Measurements from ENCODE around the gene CAP1. TPM values are rescaled to one million over a fixed set of nuclear protein-coding genes. Genes with fewer than 3 reads are reported as not detected.
"Not testable (repeated sequence)": the region's sequence is repeated elsewhere in the genome, so short reads cannot be mapped to it uniquely, and the experiment has no call there.

CAP1 gene
- total and polyA plus RNA-seq, 4 donors: 209 to 493 (median 321) TPM

- no peak for ATAC-seq (ENCODE audit: low FRiP score)
- Histone ChIP-seq H3K4me1 (ENCODE audit: control insufficient read depth in 1 of 2, insufficient read depth in 2 of 2, low read length in 2 of 2) (no peaks in the 10 kb centered on the region), H3K4me3 (ENCODE audit: low read length in 2 of 2) (no peak overlapping the region), H3K27ac (ENCODE audit: low read depth in 1 of 2, low read length in 2 of 2) (no peak overlapping the region), H3K36me3 (ENCODE audit: control insufficient read depth in 1 of 2, insufficient read depth in 2 of 2, low read length in 1 of 2) (no peaks in the 10 kb centered on the region), H3K27me3 (ENCODE audit: control insufficient read depth in 1 of 2, insufficient read depth in 2 of 2, low read length in 1 of 2) (no peaks in the 10 kb centered on the region), H3K9me3 (ENCODE audit: control insufficient read depth, low read length) (peaks cover 8% of the 10 kb centered on the region)
- no peak for DNase-seq
- intact Hi-C loops (cut with DNase I): no loop called here
- 58 to 65% methylated on average over 2 of the region's 2 CpGs for WGBS, 2 donors
These were observed 15.9 kb upstream of the CAP1 start for GRCh38 chr1:40024671-40025070.

- Histone ChIP-seq H3K27me3 (ENCODE audit: control insufficient read depth in 1 of 2, insufficient read depth in 2 of 2, low read length in 1 of 2) (no peaks in the 10 kb centered on the region), H3K4me1 (ENCODE audit: control insufficient read depth in 1 of 2, insufficient read depth in 2 of 2, low read length in 2 of 2) (no peaks in the 10 kb centered on the region), H3K4me3 (ENCODE audit: low read length in 2 of 2) (no peak overlapping the region), H3K36me3 (ENCODE audit: control insufficient read depth in 1 of 2, insufficient read depth in 2 of 2, low read length in 1 of 2) (no peaks in the 10 kb centered on the region), H3K27ac (ENCODE audit: low read depth in 1 of 2, low read length in 2 of 2) (no peak overlapping the region), H3K9me3 (ENCODE audit: control insufficient read depth, low read length) (peaks cover 8% of the 10 kb centered on the region)
- DNase-seq: no peak
- intact Hi-C loops (cut with DNase I): no loop called here
- no peak for ATAC-seq (ENCODE audit: low FRiP score)
These were observed 12.9 kb upstream of the CAP1 start for GRCh38 chr1:40027647-40028046.

GRCh38 chr1:40029608-40030007 is 10.9 kb upstream of the CAP1 start:
- H3K9me3 ChIP-seq (ENCODE audit: control insufficient read depth, low read length): peaks cover 4% of the 10 kb centered on the region
- H3K4me1 ChIP-seq (ENCODE audit: control insufficient read depth in 1 of 2, insufficient read depth in 2 of 2, low read length in 2 of 2): no peaks in the 10 kb centered on the region
- DNase-seq (no peak), ATAC-seq (ENCODE audit: low FRiP score) (no peak)
- H3K4me3 ChIP-seq (ENCODE audit: low read length in 2 of 2): no peak overlapping the region
- intact Hi-C loops (cut with DNase I): no loop called here
- H3K36me3 ChIP-seq (ENCODE audit: control insufficient read depth in 1 of 2, insufficient read depth in 2 of 2, low read length in 1 of 2): no peaks in the 10 kb centered on the region
- WGBS, 2 donors: 66 to 79% methylated on average over 3 of the region's 3 CpGs
- no peaks in the 10 kb centered on the region for H3K27me3 ChIP-seq (ENCODE audit: control insufficient read depth in 1 of 2, insufficient read depth in 2 of 2, low read length in 1 of 2)
- no peak overlapping the region for H3K27ac ChIP-seq (ENCODE audit: low read depth in 1 of 2, low read length in 2 of 2)

GRCh38 chr1:40030528-40031135 is 9.9 kb upstream of the CAP1 start:
- 54 to 66% methylated on average over 3 of the region's 3 CpGs for WGBS, 2 donors
- intact Hi-C loops (cut with DNase I): no loop called here

GRCh38 chr1:40032240-40032891 is 8.2 kb upstream of the CAP1 start:
- Histone ChIP-seq H3K4me3 (ENCODE audit: low read length in 2 of 2) (no peak overlapping the region), H3K27ac (ENCODE audit: low read depth in 1 of 2, low read length in 2 of 2) (no peak overlapping the region), H3K27me3 (ENCODE audit: control insufficient read depth in 1 of 2, insufficient read depth in 2 of 2, low read length in 1 of 2) (no peaks in the 10 kb centered on the region), H3K9me3 (ENCODE audit: control insufficient read depth, low read length) (no peaks in the 10 kb centered on the region), H3K36me3 (ENCODE audit: control insufficient read depth in 1 of 2, insufficient read depth in 2 of 2, low read length in 1 of 2) (no peaks in the 10 kb centered on the region), H3K4me1 (ENCODE audit: control insufficient read depth in 1 of 2, insufficient read depth in 2 of 2, low read length in 2 of 2) (no peaks in the 10 kb centered on the region)
- 50 to 53% methylated on average over 4 of the region's 4 CpGs for WGBS, 2 donors
- ATAC-seq (ENCODE audit: low FRiP score) (peak; percentile 69), DNase-seq (peak; percentile 59 to 62)
- intact Hi-C loops (cut with DNase I): loop anchor here in 1 of 2 donors (2.0 kb wide), 1 partner anchor 216 kb away; no protein-coding TSS in a partner anchor

More at GRCh38 chr1:40030528-40031135, 9.9 kb upstream of the CAP1 start:
- ATAC-seq (ENCODE audit: low FRiP score) (no peak), DNase-seq (peak in 1 of 2 donors; percentile 24)
- H3K9me3 ChIP-seq (ENCODE audit: control insufficient read depth, low read length): peaks cover 4% of the 10 kb centered on the region
- H3K27ac ChIP-seq (ENCODE audit: low read depth in 1 of 2, low read length in 2 of 2): no peak overlapping the region
- no peak overlapping the region for H3K4me3 ChIP-seq (ENCODE audit: low read length in 2 of 2)
- no peaks in the 10 kb centered on the region for H3K27me3 ChIP-seq (ENCODE audit: control insufficient read depth in 1 of 2, insufficient read depth in 2 of 2, low read length in 1 of 2)
- no peaks in the 10 kb centered on the region for H3K36me3 ChIP-seq (ENCODE audit: control insufficient read depth in 1 of 2, insufficient read depth in 2 of 2, low read length in 1 of 2)
- H3K4me1 ChIP-seq (ENCODE audit: control insufficient read depth in 1 of 2, insufficient read depth in 2 of 2, low read length in 2 of 2): no peaks in the 10 kb centered on the region

GRCh38 chr1:40034869-40035268 is 5.7 kb upstream of the CAP1 start:
- no peaks in the 10 kb centered on the region for H3K9me3 ChIP-seq (ENCODE audit: control insufficient read depth, low read length)
- H3K36me3 ChIP-seq (ENCODE audit: control insufficient read depth in 1 of 2, insufficient read depth in 2 of 2, low read length in 1 of 2): no peaks in the 10 kb centered on the region
- peaks cover 0 to 2% of the 10 kb centered on the region in 2 donors for H3K4me1 ChIP-seq (ENCODE audit: control insufficient read depth in 1 of 2, insufficient read depth in 2 of 2, low read length in 2 of 2)
- intact Hi-C loops (cut with DNase I): no loop called here
- H3K27me3 ChIP-seq (ENCODE audit: control insufficient read depth in 1 of 2, insufficient read depth in 2 of 2, low read length in 1 of 2): no peaks in the 10 kb centered on the region
- DNase-seq (no peak), ATAC-seq (ENCODE audit: low FRiP score) (no peak)
- H3K4me3 ChIP-seq (ENCODE audit: low read length in 2 of 2): no peak overlapping the region
- WGBS, 2 donors: 76 to 86% methylated on average over 2 of the region's 2 CpGs
- H3K27ac ChIP-seq (ENCODE audit: low read depth in 1 of 2, low read length in 2 of 2): no peak overlapping the region

- Histone ChIP-seq H3K27me3 (ENCODE audit: control insufficient read depth in 1 of 2, insufficient read depth in 2 of 2, low read length in 1 of 2) (no peaks in the 10 kb centered on the region), H3K4me1 (ENCODE audit: control insufficient read depth in 1 of 2, insufficient read depth in 2 of 2, low read length in 2 of 2) (peaks cover 1 to 2% of the 10 kb centered on the region in 2 donors), H3K36me3 (ENCODE audit: control insufficient read depth in 1 of 2, insufficient read depth in 2 of 2, low read length in 1 of 2) (no peaks in the 10 kb centered on the region), H3K4me3 (ENCODE audit: low read length in 2 of 2) (no peak overlapping the region), H3K9me3 (ENCODE audit: control insufficient read depth, low read length) (no peaks in the 10 kb centered on the region), H3K27ac (ENCODE audit: low read depth in 1 of 2, low read length in 2 of 2) (peak overlapping the region in 1 of 2 donors; percentile 81)
- 8 to 11% methylated on average over 4 of the region's 4 CpGs for whole genome bisulfite sequencing, 2 donors
- intact Hi-C loops (cut with DNase I): no loop called here
- ATAC-seq (ENCODE audit: low FRiP score) (no peak), DNase-seq (peak; percentile 83 to 86)
These were observed 4.0 kb upstream of the CAP1 start for GRCh38 chr1:40036574-40036973.

- H3K4me3 ChIP-seq (ENCODE audit: low read length in 2 of 2); H3K27me3 ChIP-seq (ENCODE audit: control insufficient read depth in 1 of 2, insufficient read depth in 2 of 2, low read length in 1 of 2); H3K27ac ChIP-seq (ENCODE audit: low read depth in 1 of 2, low read length in 2 of 2); H3K9me3 ChIP-seq (ENCODE audit: control insufficient read depth, low read length); intact Hi-C loops (cut with DNase I); ATAC-seq (ENCODE audit: low FRiP score); H3K36me3 ChIP-seq (ENCODE audit: control insufficient read depth in 1 of 2, insufficient read depth in 2 of 2, low read length in 1 of 2); H3K4me1 ChIP-seq (ENCODE audit: control insufficient read depth in 1 of 2, insufficient read depth in 2 of 2, low read length in 2 of 2): not testable (repeated sequence)
- whole genome bisulfite sequencing, 2 donors: 86 to 95% methylated on average over 8 of the region's 8 CpGs
- DNase-seq: peak in 1 of 2 donors; percentile 41
These were observed 3.3 kb upstream of the CAP1 start for GRCh38 chr1:40037254-40037653.

GRCh38 chr1:40038697-40039096 is 1.8 kb upstream of the CAP1 start:
- Histone ChIP-seq H3K27me3 (ENCODE audit: control insufficient read depth in 1 of 2, insufficient read depth in 2 of 2, low read length in 1 of 2) (no peaks in the 10 kb centered on the region), H3K36me3 (ENCODE audit: control insufficient read depth in 1 of 2, insufficient read depth in 2 of 2, low read length in 1 of 2) (no peaks in the 10 kb centered on the region), H3K4me3 (ENCODE audit: low read length in 2 of 2) (no peak overlapping the region), H3K9me3 (ENCODE audit: control insufficient read depth, low read length) (no peaks in the 10 kb centered on the region), H3K27ac (ENCODE audit: low read depth in 1 of 2, low read length in 2 of 2) (peak overlapping the region; percentile 15 to 91), H3K4me1 (ENCODE audit: control insufficient read depth in 1 of 2, insufficient read depth in 2 of 2, low read length in 2 of 2) (peaks cover 2 to 10% of the 10 kb centered on the region in 2 donors)
- DNase-seq (no peak), ATAC-seq (ENCODE audit: low FRiP score) (no peak)
- 69 to 82% methylated on average over 3 of the region's 3 CpGs for WGBS, 2 donors
- intact Hi-C loops (cut with DNase I): no loop called here

Measured in aorta (tissue), 5 donors.